ENCODE results near the gene ITGAD. TPM values are rescaled to one million over a fixed set of nuclear protein-coding genes. Genes with fewer than 3 reads are reported as not detected.

Gene ITGAD
- total and polyA plus RNA-seq, 4 donors: 0.04 to 3.6 (median 2.1) TPM

DNA sequence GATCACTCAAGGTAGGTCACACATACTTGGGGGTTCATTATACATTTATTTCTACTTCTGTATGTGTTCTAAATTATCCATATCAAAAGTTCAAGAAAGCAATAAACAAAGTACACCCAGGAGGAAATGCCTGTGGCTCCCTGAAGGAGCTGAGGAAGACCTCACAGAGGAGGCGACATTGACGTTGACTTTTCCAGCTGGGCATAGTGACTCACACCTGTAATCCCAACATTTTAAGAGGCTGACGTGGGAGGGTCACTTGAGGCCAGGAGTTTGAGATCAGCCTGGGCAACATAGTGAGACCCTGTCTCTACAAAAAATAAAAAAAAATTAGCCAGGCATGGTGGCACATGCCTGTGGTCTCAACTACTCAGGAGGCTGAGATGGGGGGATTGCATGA is 16.3 kb downstream of the ITGAD start:
- Histone ChIP-seq H3K4me3 (ENCODE audit: low read depth in 1 of 3, low read length in 3 of 3) (no peak overlapping the region), H3K4me1 (ENCODE audit: control insufficient read depth in 4 of 4, insufficient read depth in 4 of 4, low read length in 3 of 4) (no peaks in the 10 kb centered on the region), H3K9me3 (ENCODE audit: control insufficient read depth in 4 of 4, low read length in 3 of 4) (no peaks in the 10 kb centered on the region), H3K27ac (ENCODE audit: low read depth in 1 of 2, low read length in 2 of 2) (no peak overlapping the region), H3K27me3 (ENCODE audit: control insufficient read depth in 4 of 4, insufficient read depth in 4 of 4, low read length in 3 of 4) (no peaks in the 10 kb centered on the region), H3K36me3 (ENCODE audit: control insufficient read depth in 4 of 4, insufficient read depth in 3 of 4, low read depth in 1 of 4, low read length in 3 of 4) (no peaks in the 10 kb centered on the region), H3K9ac (ENCODE audit: low read depth in 1 of 2, low read length in 2 of 2) (no peak overlapping the region)
- DNase-seq (ENCODE audit: low spot score): no peak
- TF ChIP-seq SP1 (IDR thresholded peaks at IDR 0.05): no peak
- TF ChIP-seq, protein P1, sequence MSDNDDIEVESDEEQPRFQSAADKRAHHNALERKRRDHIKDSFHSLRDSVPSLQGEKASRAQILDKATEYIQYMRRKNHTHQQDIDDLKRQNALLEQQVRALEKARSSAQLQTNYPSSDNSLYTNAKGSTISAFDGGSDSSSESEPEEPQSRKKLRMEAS (IDR thresholded peaks at IDR 0.05): no peak
- TF ChIP-seq, protein P2, sequence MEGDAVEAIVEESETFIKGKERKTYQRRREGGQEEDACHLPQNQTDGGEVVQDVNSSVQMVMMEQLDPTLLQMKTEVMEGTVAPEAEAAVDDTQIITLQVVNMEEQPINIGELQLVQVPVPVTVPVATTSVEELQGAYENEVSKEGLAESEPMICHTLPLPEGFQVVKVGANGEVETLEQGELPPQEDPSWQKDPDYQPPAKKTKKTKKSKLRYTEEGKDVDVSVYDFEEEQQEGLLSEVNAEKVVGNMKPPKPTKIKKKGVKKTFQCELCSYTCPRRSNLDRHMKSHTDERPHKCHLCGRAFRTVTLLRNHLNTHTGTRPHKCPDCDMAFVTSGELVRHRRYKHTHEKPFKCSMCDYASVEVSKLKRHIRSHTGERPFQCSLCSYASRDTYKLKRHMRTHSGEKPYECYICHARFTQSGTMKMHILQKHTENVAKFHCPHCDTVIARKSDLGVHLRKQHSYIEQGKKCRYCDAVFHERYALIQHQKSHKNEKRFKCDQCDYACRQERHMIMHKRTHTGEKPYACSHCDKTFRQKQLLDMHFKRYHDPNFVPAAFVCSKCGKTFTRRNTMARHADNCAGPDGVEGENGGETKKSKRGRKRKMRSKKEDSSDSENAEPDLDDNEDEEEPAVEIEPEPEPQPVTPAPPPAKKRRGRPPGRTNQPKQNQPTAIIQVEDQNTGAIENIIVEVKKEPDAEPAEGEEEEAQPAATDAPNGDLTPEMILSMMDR (IDR thresholded peaks at IDR 0.05; ENCODE audit: low read depth, low read length, missing input control): no peak
- TF ChIP-seq, protein P3, sequence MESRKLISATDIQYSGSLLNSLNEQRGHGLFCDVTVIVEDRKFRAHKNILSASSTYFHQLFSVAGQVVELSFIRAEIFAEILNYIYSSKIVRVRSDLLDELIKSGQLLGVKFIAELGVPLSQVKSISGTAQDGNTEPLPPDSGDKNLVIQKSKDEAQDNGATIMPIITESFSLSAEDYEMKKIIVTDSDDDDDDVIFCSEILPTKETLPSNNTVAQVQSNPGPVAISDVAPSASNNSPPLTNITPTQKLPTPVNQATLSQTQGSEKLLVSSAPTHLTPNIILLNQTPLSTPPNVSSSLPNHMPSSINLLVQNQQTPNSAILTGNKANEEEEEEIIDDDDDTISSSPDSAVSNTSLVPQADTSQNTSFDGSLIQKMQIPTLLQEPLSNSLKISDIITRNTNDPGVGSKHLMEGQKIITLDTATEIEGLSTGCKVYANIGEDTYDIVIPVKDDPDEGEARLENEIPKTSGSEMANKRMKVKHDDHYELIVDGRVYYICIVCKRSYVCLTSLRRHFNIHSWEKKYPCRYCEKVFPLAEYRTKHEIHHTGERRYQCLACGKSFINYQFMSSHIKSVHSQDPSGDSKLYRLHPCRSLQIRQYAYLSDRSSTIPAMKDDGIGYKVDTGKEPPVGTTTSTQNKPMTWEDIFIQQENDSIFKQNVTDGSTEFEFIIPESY (IDR thresholded peaks at IDR 0.05): no peak
- TF ChIP-seq FOXA1 (IDR thresholded peaks at IDR 0.05): no peak
- no peak for TF ChIP-seq FOXA2 (IDR thresholded peaks at IDR 0.05)
- no peak for TF ChIP-seq TAF1 (conservative IDR thresholded peaks at IDR 0.05)
- TF ChIP-seq, protein P4, sequence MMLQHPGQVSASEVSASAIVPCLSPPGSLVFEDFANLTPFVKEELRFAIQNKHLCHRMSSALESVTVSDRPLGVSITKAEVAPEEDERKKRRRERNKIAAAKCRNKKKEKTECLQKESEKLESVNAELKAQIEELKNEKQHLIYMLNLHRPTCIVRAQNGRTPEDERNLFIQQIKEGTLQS (IDR thresholded peaks at IDR 0.05): no peak
- no peak for TF ChIP-seq NR2F2 (IDR thresholded peaks at IDR 0.05)
- TF ChIP-seq HNF4A (conservative IDR thresholded peaks at IDR 0.05): no peak
- TF ChIP-seq JUND (IDR thresholded peaks at IDR 0.05): no peak
- no peak for TF ChIP-seq EGR1 (IDR thresholded peaks at IDR 0.05; ENCODE audit: low read depth in 2 of 2)
- TF ChIP-seq, protein P5, sequence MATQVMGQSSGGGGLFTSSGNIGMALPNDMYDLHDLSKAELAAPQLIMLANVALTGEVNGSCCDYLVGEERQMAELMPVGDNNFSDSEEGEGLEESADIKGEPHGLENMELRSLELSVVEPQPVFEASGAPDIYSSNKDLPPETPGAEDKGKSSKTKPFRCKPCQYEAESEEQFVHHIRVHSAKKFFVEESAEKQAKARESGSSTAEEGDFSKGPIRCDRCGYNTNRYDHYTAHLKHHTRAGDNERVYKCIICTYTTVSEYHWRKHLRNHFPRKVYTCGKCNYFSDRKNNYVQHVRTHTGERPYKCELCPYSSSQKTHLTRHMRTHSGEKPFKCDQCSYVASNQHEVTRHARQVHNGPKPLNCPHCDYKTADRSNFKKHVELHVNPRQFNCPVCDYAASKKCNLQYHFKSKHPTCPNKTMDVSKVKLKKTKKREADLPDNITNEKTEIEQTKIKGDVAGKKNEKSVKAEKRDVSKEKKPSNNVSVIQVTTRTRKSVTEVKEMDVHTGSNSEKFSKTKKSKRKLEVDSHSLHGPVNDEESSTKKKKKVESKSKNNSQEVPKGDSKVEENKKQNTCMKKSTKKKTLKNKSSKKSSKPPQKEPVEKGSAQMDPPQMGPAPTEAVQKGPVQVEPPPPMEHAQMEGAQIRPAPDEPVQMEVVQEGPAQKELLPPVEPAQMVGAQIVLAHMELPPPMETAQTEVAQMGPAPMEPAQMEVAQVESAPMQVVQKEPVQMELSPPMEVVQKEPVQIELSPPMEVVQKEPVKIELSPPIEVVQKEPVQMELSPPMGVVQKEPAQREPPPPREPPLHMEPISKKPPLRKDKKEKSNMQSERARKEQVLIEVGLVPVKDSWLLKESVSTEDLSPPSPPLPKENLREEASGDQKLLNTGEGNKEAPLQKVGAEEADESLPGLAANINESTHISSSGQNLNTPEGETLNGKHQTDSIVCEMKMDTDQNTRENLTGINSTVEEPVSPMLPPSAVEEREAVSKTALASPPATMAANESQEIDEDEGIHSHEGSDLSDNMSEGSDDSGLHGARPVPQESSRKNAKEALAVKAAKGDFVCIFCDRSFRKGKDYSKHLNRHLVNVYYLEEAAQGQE (IDR thresholded peaks at IDR 0.05): no peak
- no peak for TF ChIP-seq HNF4G (IDR thresholded peaks at IDR 0.05)
- TF ChIP-seq YY1 (IDR thresholded peaks at IDR 0.05): no peak
- TF ChIP-seq RAD21 (IDR thresholded peaks at IDR 0.05): no peak
- TF ChIP-seq RXRA (IDR thresholded peaks at IDR 0.05): no peak
- 76% methylated on average over 3 of the region's 3 CpGs for WGBS

DNA sequence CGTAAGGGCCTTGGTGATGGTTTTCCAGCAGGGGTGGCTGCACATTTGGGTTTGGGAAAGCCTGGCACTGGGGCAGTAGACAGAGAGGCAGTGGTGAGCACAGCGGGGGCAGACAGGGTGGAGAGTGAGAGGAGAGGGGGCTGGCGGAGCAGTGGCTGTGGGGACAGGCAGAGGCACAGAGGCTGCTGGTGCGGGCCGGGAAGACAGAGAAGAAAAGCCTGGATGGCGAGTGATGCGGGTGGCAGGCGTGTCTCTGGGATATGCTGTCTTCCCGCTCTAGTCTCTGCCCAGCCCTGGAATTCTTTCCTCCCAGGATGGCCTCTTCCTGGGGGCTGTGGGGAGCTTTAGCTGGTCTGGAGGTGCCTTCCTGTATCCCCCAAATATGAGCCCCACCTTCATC is 16.9 kb downstream of the ITGAD start:
- Histone ChIP-seq H3K9me3 (ENCODE audit: control insufficient read depth in 4 of 4, low read length in 3 of 4) (no peaks in the 10 kb centered on the region), H3K4me1 (ENCODE audit: control insufficient read depth in 4 of 4, insufficient read depth in 4 of 4, low read length in 3 of 4) (no peaks in the 10 kb centered on the region), H3K4me3 (ENCODE audit: low read depth in 1 of 3, low read length in 3 of 3) (no peak overlapping the region), H3K27ac (ENCODE audit: low read depth in 1 of 2, low read length in 2 of 2) (no peak overlapping the region), H3K36me3 (ENCODE audit: control insufficient read depth in 4 of 4, insufficient read depth in 3 of 4, low read depth in 1 of 4, low read length in 3 of 4) (no peaks in the 10 kb centered on the region), H3K27me3 (ENCODE audit: control insufficient read depth in 4 of 4, insufficient read depth in 4 of 4, low read length in 3 of 4) (no peaks in the 10 kb centered on the region), H3K9ac (ENCODE audit: low read depth in 1 of 2, low read length in 2 of 2) (no peak overlapping the region)
- DNase-seq (ENCODE audit: low spot score): no peak
- WGBS: 83% methylated on average over 9 of the region's 9 CpGs
- TF ChIP-seq, protein P2 (IDR thresholded peaks at IDR 0.05; ENCODE audit: low read depth, low read length, missing input control): no peak
- TF ChIP-seq FOXA2 (IDR thresholded peaks at IDR 0.05) (no peak), YY1 (IDR thresholded peaks at IDR 0.05) (no peak), EGR1 (IDR thresholded peaks at IDR 0.05; ENCODE audit: low read depth in 2 of 2) (no peak), FOXA1 (IDR thresholded peaks at IDR 0.05) (no peak), SP1 (IDR thresholded peaks at IDR 0.05) (no peak), NR2F2 (IDR thresholded peaks at IDR 0.05) (no peak), HNF4A (conservative IDR thresholded peaks at IDR 0.05) (no peak), HNF4G (IDR thresholded peaks at IDR 0.05) (no peak)
- TF ChIP-seq, protein P5 (IDR thresholded peaks at IDR 0.05): no peak
- TF ChIP-seq, protein P1 (IDR thresholded peaks at IDR 0.05): no peak
- TF ChIP-seq, protein P4 (IDR thresholded peaks at IDR 0.05): no peak
